Measurements from ENCODE around the gene ZNF12.
"Not testable (repeated sequence)": the region's sequence is repeated elsewhere in the genome, so short reads cannot be mapped to it uniquely, and the experiment has no call there.

DNA sequence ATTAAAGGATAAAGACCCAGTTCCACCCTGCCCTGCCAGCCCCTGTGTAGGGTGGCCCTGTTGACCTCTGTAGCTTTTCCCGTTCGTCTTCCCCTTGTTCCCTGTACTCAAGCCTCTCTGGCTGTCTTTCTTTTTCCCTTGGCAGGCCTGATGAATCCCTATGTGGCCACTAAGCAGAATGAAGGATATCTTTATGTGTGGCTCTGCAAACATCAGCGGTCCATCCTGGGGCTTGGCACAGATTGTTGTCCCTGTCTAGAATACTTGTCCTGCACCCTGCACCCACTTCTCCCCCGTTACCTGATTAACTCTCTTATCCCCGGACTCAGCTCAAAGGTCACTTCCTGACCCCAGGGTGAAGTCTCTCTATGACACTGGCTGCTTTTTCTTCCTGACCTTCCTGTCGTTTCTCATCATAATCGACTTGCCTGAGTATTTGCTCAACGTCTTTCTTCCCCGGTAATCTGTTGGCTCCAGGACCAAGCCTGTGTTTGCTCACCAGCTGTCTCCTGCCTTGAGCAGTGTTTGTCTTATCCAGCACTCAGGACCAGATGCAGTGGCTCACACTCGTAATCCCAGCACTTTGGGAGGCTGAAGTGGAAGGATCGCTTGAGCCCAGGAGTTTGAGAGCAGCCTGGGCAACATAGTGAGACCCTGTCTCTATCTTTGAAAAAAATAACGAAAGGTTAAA is 37.8 kb upstream of the ZNF12 start:
- TF ChIP-seq, protein P1, sequence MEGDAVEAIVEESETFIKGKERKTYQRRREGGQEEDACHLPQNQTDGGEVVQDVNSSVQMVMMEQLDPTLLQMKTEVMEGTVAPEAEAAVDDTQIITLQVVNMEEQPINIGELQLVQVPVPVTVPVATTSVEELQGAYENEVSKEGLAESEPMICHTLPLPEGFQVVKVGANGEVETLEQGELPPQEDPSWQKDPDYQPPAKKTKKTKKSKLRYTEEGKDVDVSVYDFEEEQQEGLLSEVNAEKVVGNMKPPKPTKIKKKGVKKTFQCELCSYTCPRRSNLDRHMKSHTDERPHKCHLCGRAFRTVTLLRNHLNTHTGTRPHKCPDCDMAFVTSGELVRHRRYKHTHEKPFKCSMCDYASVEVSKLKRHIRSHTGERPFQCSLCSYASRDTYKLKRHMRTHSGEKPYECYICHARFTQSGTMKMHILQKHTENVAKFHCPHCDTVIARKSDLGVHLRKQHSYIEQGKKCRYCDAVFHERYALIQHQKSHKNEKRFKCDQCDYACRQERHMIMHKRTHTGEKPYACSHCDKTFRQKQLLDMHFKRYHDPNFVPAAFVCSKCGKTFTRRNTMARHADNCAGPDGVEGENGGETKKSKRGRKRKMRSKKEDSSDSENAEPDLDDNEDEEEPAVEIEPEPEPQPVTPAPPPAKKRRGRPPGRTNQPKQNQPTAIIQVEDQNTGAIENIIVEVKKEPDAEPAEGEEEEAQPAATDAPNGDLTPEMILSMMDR (conservative IDR thresholded peaks at IDR 0.05 in 1 of 2, IDR thresholded peaks at IDR 0.05 in 1 of 2; ENCODE audit: low read depth in 1 of 2, low read length in 2 of 2) = not testable (repeated sequence)
- TF ChIP-seq EZH2 (IDR thresholded peaks at IDR 0.05; ENCODE audit: low read length, missing control alignments) = not testable (repeated sequence)

Measured in fibroblast of lung (primary cell).